Fibroblast of the conjunctiva (primary cell): ENCODE measurements around the gene KIF18A.
A peak's percentile ranks its signal among the peaks of the same experiment; 100 is the strongest.
"Not testable (repeated sequence)": the region's sequence is repeated elsewhere in the genome, so short reads cannot be mapped to it uniquely, and the experiment has no call there.

ENCODE experiments used
- DNase-seq: peaks from one replicate; pipeline ENCODE4 v3.0.0-alpha.2; 2010; ENCODE audit warnings: low read depth

Gene KIF18A

DNA sequence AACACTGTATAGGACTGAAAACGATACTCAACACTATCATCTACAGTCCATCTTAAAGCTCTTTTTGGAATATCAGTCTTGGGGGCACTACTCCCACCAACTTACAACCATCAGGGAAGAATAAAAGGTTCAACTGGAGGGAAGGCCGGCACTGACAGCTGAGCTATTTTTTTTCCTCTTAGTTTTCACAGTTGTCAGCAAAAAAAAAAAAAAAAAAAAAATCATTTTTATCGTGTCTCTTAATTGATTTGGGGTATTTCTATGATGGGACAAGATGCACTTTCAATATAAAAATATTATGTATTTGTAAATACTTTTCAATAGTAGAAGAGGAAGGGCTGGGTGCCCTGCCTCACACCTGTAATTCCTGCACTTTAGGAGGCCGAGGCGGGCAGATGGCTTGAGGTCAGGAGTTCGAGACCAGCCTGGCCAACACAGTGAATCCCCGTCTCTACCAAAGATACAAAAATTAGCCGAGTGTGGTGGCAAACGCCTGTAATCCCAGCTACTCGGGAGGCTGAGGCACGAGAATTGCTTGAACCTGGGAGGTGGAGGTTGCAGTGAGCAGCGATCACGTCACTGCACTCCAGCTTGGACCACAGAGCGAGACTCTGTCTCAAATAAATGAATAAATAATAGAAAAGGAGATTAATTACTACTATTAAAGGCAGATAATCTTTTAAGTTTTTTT, 1.5 kb downstream of the KIF18A start:
- DNase-seq: no peak

DNA sequence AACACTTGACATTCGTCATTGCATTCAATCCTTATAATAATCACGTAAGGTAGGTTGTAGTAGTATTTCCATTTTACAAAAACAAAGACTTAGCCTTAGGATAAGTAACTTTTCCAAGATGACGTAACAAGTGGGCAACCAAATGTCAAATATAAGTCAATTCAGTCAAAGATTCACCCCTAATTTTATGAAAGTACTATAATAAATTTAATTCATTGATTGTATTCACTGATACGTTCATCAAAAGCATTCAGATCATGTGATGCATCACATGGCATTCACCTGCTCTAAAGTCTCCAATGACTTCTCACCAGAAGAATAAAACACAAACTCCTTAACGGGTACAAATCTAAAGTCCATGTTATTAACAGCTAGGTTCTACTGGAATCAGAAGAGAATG, 2.1 kb downstream of the KIF18A start:
- DNase-seq: no peak

DNA sequence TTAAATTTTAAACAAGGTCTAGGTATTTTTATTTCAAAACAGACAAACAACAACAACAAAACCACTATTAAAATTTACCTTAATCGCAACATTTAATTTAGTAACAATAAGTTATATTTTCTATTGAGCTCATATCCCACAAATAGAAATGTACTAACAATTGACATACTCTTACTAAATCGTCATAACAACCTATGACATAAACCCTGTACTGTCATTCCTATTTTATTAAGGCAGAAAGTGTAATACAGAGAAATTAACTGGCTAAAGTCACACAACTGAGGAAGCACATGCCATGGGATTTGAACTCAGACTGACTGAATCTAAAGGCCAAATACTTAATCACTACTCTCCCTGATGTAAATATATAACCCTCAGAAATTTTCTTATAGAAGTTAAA, 3.0 kb downstream of the KIF18A start:
- DNase-seq: no peak

DNA sequence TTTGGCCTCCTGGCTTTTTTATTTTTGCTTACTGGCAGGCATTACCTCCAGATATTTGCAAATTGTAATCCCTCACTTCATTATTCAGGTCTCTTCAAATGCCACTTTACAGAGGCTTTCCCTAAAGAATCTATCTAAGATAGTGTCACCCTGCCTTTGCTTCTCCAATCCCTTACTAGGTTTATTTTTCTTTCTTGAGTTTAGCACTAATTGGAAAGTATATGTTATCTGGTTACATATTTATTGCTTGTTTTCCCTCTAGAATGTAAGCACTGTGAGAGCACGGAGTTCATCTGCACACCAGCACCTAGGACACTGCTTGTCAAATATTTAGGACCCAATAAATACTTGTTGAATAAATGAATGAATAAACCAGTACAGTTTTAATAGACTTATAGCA, 3.5 kb downstream of the KIF18A start:
- DNase-seq: no peak

DNA sequence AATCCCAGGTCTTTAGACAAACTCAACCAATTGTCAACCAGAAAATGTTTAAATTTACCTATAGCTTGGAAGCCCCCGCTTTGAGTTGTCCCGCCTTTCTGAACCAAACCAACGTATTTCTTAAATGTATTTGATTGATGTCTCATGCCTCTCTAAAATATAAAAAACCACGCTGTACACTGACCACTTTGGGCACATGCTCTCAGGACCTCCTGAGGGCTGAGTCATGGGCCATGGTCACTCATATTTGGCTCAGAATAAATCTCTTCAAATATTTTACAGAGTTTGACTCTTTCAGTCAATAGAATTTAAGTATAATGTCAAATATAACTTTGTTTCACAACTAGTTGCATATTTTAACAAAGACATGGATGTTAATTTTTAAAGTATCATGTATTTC, 5.7 kb downstream of the KIF18A start:
- DNase-seq: not testable (repeated sequence)

DNA sequence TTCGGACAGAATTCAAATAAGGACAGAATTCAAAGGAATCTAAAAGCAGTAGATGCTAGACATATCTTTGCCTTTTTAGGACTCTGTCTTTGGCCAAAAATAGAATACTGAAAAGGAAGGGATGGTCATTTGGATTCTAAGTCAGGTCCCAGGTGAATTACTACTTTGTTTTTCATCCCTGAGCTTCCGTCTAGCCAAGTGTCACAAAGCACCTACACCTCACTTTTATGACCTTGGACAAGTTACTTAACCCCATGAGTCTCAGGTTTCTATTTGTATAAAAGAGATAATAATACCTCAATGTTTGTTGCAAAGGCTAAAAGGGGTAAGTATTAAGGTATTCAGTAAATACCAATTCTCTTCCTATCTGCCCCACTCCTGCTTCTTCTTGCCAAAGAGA, 7.3 kb downstream of the KIF18A start:
- no peak for DNase-seq

DNA sequence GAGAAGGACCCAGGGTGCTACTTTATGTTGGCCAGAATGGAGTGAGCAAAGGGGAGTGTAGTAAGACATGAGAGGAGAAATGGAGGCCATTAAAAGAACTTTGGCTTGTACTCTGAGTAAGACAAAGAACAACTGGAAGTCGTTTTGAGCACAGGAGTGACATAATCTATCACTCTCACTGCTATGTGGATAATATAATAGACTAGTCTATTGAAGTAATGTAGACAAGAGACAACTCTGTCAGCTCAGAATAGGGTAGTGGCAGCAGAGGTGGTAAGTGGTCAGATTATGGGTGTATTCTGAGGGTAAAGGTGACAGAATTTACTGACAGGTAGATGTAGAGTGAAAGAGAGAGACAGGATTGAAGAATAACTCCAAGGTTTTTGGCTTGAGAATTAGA, 8.2 kb downstream of the KIF18A start:
- no peak for DNase-seq

DNA sequence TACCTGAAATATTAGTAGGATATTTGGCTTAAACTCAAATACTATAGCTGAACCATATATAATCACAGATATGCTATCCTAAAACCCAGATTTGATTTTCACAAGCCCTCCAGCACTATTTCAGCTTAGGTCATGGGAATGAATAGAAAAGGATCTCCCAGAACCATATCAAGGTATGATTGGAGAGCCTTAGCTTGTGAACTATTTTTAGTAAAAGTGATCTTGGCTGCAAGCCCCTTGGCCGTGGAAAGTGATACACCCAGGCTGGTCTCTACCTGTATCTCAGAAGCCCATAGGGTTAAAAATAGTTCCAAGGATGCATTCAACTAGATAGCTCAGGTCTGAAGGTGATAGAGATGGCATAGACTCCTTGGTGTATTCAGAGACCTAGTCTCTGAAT, 9.7 kb downstream of the KIF18A start:
- no peak for DNase-seq

DNA sequence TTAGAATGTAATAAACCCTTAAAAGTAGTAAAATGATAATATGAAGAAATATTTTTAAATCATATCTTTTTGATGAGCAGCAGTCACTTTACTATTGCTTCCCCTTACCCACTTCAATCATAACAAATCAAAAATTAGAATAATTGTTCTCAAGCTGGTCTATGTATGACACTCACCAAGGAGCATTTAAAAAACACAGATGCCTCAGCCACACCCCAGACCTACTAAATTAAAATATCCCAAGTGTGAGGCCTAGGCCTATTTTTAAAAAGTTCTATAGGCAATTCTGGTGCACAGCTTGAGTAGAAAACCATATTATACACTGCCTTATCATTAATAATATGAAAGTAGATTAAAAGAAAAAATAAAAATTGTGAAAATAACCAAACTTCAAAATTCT, 15.2 kb downstream of the KIF18A start:
- no peak for DNase-seq

DNA sequence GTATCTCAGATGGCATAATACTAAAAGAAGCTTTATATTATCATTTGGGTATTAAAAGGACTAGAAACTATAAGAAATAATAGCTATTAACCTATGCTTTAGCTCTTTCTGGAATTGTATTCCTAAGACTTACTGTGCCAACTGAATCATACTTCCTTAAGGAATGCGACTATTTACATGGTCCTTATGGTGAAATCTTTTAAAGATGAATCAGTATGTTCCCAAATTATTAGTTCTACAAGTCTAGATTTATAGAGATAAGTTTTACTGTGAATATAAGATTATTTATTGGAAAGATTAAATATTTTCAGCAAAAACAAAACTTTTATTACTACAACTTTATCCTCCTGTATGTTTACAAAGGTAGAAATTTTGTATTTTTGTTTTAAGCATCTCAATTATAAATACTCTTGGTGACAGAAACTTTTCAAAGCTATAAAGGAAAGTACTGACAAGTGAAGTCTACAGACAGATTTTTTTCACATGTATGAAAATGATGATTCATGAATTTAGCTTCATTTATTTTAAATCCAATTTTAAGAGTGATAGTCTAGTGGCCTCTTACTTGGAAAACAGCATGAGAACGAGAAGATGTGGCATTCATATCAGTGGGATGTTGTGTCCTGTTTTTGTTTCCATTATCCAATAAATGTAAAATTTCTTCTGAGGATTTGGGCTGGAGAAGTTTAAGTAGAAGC, 17.8 kb downstream of the KIF18A start:
- no peak for DNase-seq

DNA sequence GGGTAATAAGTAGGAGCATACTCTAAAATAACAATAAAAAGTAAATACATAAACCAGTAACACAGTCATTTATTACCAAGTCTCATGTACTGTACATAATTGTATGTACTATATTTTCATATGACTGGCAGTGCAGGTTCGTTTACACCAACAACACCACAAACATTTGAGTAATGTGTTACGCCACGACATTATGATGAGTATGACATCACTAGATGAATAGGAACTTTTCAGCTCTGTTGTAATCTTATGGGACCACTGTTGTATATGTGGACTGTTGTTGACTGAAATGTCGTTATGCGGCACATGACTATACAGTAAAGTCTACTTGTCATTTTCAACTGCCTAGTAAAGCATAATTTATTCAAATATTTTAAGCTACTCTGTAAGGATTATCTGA, 18.6 kb downstream of the KIF18A start:
- no peak for DNase-seq

DNA sequence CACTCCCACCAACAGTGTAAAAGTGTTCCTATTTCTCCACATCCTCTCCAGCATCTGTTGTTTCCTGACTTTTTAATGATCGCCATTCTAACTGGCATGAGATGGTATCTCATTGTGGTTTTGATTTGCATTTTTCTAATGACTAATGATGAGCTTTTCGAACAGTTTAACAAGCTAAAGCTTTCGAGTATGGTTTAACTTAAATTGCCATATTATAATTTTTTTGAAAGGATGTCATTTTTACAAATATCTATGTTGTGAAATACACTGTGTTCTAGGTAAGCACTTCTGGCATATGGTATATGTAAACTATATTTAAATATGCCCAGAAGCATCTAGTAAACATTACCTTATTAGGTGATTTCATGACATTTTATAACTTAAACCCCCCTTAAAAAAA, 20.3 kb downstream of the KIF18A start:
- not testable (repeated sequence) for DNase-seq

DNA sequence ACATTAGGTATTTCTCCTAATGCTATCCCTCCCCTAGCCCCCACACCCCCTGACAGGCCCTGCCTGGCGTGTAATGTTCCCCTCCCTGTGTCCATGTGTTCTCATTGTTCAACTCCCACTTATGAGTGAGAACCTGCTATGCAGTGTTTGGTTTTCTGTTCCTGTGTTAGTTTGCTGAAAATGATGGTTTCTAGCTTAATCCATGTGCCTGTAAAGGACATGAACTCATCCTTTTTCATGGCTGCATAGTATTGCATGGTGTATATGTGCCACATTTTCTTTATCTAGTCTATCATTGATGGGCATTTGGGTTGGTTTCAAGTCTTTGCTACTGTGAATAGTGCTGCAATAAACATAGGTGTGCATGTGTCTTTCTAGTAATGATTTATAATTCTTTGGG, 20.8 kb downstream of the KIF18A start:
- not testable (repeated sequence) for DNase-seq

DNA sequence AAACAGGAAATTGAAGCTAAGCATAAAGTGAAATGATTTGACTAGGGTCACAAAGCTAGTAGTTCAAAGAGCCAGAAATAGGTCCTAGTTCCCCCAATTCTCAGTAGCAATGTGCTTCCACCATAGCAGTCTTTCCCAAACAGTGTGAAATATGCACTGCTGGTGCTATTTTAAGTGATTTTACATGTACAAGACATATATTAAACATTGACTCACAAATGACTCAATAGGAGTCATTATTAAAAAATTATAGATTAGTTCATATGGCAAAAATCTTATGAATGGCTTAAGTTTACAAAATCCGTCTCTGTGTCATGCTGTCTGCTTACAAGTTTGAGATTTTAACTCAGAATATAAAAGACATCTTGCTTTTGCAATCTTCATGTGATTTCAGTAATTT, 21.4 kb downstream of the KIF18A start:
- peak; percentile 16 for DNase-seq

DNA sequence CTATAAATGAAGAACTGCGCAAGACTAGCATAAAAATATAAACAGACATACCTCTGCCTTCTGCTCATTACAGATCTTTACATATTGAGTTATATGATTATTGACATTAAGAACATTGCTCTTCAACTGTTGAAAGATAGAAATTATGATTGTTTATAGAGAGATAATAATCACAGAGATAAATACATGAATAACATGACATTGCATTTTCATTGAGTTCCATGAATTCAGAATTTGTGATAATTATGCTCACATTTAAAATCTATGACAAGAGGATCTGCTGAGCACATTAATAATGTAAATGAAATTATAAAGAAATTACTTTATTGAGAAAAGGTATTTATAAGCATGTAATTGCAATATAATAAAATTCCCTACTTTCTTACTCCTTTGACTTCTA, 24.8 kb downstream of the KIF18A start:
- no peak for DNase-seq

DNA sequence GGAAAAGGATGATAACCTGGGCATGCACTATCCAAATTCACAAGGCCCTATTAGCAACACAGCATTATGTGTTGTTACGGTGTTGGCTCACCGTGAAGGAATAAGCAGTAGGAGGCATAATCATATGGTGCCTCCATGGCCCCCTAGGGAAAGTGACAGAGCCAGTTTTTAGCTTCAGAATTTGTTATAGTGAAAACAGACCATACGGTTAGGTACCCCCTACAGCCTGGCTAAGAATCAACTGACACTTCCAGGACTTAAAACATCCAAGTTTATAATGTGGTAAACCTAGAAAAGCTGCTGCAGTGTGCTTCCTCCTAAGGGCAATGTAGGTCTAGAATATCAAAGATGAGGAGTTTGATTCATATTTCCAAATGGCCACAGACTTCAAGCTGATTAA, 30.4 kb downstream of the KIF18A start:
- no peak for DNase-seq

DNA sequence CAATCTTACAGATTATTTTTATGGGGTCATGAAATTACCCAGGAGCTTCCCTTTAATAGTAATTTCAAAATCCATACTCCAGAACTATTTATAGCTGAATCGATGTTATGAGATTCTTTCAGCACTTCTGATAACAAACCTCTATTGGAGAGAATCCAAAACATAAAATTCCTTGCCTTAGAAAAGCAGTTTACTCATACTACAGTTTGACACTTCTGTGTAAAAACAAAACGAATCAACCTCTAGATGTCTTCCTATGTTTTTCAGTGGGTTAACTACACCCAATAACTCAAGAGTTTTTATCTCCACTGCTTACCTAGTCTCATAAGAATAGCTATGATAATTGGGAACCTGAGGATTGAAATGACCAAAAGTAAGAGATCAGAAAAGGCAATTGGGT, 35.6 kb downstream of the KIF18A start:
- no peak for DNase-seq

DNA sequence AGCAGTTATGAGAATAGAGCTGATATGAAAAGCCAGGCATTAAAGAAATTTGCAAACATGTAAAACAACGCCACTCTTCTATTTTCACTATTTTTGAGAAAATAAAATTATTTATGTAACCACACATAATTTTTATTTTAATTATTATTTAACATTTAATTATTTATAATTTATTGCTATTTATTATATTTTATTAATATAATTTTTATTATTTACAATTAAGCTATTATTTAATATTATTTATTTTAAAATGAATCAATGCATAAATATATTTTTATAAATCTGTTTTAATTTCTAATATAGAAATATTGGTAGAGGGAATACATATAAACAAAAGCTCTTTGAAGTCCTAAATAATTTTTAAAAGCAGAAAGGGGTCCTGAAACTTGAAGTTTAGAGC, 36.7 kb downstream of the KIF18A start:
- DNase-seq: no peak

DNA sequence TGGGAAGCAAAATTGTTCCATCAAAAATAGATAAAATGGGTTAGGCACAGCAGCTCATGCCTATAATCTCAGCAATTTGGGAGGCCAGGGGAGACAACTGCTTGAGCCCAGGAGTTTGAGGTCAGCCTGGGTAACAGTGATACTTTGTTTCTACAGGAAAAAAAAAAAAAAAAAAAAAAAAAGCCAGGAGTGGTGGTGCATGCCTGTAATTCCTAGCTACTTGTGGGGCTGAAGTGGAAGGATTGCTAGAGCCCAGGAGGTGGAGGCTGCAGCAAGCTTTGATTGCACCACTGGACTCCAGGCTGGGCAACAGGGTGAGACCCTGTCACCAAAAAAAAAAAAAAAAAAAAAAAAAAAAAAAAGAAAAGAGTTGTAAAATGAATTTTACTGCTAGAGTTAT, 49.6 kb downstream of the KIF18A start:
- no peak for DNase-seq

DNA sequence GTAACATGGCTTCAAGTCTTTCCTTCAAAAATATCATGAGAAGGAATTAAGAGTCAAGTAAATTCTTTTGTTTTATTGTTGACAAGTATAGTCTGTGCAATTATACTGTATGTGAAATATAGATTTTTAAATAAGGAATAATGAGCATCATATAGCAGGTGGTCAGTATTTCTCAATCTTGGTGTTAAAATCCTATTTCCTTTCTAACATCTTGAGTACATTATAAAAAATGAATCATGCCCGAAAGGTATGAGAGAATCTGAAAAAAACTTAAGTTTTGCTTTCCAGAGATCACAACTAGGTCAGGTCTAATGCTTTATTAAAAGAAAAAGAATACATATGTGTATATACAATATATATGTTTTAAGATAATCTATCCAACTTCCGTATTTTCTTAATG, 53.1 kb downstream of the KIF18A start:
- no peak for DNase-seq

DNA sequence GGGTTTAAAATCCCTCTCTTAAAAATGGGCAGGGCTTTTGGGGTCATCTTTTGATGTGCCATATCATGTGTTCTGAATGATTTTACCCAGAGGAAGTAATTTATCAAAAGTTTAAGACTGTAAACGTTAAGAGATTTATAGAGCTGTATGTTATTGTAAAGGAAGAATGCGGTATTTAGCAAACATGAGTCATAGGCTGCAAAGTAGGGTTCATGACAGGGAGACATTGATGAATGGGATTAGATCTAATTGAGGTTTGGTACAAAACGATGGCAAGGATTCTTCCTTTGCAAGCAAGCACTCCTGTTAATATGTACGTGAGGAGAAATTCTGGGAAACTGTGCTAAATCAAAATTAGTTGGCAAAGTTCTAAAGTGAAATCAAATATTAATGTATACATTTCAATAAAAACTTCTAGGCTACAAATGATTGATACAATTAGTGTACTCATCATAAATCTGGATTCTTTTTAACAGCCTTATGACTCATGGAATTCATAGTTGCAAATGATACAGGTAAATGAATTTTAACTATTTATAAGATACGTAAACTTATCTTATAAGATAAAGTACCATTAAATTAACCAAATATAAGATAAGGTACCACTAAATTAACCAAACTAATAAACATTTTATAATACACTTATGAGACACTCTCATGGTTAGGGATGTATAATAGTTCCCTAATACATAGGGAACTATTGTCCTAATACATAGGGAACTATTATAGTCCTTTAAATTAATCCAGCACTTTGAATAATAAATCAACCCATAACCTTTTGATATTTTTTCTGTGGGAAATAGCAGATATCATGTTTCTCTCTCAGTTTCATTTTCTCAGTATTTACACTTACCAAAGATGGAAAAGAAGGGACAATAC, 58.4 kb downstream of the KIF18A start:
- no peak for DNase-seq

DNA sequence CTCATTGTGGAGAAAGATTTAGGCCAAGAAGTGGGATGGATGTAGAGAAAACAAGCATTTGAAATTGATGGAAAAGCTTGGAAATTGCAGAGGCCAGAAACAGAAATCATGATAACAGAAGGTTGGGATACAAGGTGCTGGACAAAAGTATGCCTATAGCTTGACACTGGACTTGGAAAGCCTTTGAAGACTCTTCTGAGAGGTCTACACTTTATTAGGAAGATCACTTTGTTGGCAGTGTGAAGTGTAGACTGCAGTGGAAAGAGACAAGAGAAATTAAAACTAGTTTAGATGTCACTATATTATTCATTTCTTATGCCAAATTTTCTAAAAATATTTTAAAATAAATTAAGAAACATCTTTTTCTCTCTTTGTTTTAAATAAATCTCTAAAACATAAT, 59.1 kb downstream of the KIF18A start:
- no peak for DNase-seq
